Right lobe of liver (tissue), 4 donors: Measurements from ENCODE around the gene DLX2.

Experiments used
- POLR2A ChIP-seq: fragments of 450-650 bp; IDR thresholded peaks from one replicate; pipeline ENCODE4 v1.6.1; 2017; ENCODE audit warnings: antibody characterized with exemption, mild to moderate bottlenecking
- TF ChIP-seq, protein P1 (sequence below), 4 donors: fragments of 200-600 bp in 3 of 4; fragments of 450-650 bp in 1 of 4; IDR thresholded peaks; one replicate each; pipeline versions ENCODE4 v1.5.1 to v1.8.0; 2016 to 2022; ENCODE audit warnings: antibody characterized with exemption in 4 of 4, mild to moderate bottlenecking in 2 of 4
- donor health status: DM: no; HTN: no; CAD: no.
- donor health status: DM: no; HTN: no; CAD: no.
- donor health status: DM: no; HTN: yes; CAD: no.

DNA sequence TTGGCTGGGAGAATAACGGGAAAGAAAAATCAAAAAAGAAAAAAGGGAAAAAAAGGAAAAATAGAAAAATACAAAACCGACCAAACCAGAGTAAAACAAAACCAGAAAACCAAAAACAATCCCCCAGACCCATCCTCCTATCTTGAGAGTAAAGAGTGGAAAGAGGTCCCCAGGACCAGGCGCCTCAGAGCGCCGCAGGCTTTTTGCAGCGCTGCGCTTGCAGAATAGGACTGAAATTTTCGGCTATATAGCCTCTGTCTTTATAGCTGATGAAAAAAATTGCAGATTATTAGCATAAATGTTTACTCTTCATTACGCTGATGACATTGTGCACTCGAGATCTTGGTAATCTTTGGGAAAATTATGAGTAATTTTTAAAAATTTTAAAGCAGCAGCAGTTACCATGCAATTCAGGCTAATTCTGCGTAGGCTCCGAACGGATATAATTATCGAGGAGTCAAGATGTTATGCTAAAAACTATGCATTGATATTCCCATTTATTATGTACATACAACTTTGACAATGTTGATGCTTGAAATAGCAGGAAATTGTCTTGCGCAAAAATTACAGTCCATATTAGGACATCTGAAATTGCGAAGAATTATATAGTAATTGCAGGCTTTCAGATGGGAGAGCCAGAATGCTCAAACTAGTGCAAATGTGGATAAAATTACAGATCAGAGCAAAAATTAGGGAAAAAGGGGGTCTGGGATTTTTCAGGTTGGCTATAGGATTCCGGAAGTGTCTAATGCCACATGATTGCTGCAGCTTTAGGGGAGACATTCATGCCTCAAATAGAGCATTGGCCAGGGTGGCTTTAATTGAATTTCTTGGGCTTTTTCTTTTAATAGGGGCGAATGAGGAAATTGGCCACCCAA is 9.0 kb downstream of the DLX2 start:
- TF ChIP-seq POLR2A = no peak
- TF ChIP-seq, protein P1, sequence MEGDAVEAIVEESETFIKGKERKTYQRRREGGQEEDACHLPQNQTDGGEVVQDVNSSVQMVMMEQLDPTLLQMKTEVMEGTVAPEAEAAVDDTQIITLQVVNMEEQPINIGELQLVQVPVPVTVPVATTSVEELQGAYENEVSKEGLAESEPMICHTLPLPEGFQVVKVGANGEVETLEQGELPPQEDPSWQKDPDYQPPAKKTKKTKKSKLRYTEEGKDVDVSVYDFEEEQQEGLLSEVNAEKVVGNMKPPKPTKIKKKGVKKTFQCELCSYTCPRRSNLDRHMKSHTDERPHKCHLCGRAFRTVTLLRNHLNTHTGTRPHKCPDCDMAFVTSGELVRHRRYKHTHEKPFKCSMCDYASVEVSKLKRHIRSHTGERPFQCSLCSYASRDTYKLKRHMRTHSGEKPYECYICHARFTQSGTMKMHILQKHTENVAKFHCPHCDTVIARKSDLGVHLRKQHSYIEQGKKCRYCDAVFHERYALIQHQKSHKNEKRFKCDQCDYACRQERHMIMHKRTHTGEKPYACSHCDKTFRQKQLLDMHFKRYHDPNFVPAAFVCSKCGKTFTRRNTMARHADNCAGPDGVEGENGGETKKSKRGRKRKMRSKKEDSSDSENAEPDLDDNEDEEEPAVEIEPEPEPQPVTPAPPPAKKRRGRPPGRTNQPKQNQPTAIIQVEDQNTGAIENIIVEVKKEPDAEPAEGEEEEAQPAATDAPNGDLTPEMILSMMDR (IDR thresholded peaks at IDR 0.05) = no peak
